GM10248 (cell line): ENCODE measurements around the gene TTYH1.

Experiments
- CTCF ChIA-PET: fragments of 300-600 bp; sonication (Branson Sonifier 250); formaldehyde crosslinking; extraction: SDS; loops from one replicate; lab custom pipeline; 2021; ENCODE audit warnings: antibody characterized with exemption; lab: Yijun Ruan, JAX
- POLR2A ChIA-PET: fragments of 350-650 bp; sonication (Branson Sonifier 250); formaldehyde crosslinking; extraction: SDS; loops from one replicate; lab custom pipeline; 2020; ENCODE audit warnings: antibody characterized with exemption; lab: Yijun Ruan, JAX
- DNase-seq: peaks from one replicate; pipeline ENCODE4 v3.0.0; 2012; ENCODE audit errors: extremely low spot score
- CTCF ChIP-seq: IDR thresholded peaks from 2 replicates; pipeline ENCODE4 v1.5.1; 2012; ENCODE audit warnings: mild to moderate bottlenecking, low read depth; ENCODE audit errors: extremely low read depth, missing control alignments, control extremely low read depth

TTYH1 gene

GRCh38 chr19:54482889-54483288 lies 67.6 kb downstream of the TTYH1 start:
- ChIA-PET CTCF (interaction anchor here (0.8 to 6.6 kb wide), 4 partner anchors 38 to 190 kb away, joined by 3 to 62 read pairs (median 3); no protein-coding TSS in a partner anchor), POLR2A (interaction anchor here (0.6 kb wide), 1 partner anchor 52 kb away, joined by 3 read pairs; no protein-coding TSS in a partner anchor)
- DNase-seq, result no peak
- no peak for TF ChIP-seq CTCF

- ChIA-PET CTCF (interaction anchor here (2.4 kb wide), 1 partner anchor 190 kb away, joined by 8 read pairs; no protein-coding TSS in a partner anchor), POLR2A (no interaction called here)
- DNase-seq, result no peak
- no peak for TF ChIP-seq CTCF
Observed at GRCh38 chr19:54484451-54484850, 69.2 kb downstream of the TTYH1 start.

GRCh38 chr19:54485851-54486250 lies 70.6 kb downstream of the TTYH1 start:
- no peak for TF ChIP-seq CTCF
- no peak for DNase-seq
- ChIA-PET CTCF (interaction anchor here (0.8 to 2.4 kb wide), 3 partner anchors 9 to 189 kb away, joined by 3 to 8 read pairs (median 3); no protein-coding TSS in a partner anchor), POLR2A (no interaction called here)
